ENCODE results near the gene RC3H2.
"Not testable (repeated sequence)": the region's sequence is repeated elsewhere in the genome, so short reads cannot be mapped to it uniquely, and the experiment has no call there.

The RC3H2 gene

GRCh38 chr9:122923947-122924346, 18.8 kb upstream of the RC3H2 start:
- DNase-seq: peak; percentile 59

GRCh38 chr9:122922713-122923112, 17.6 kb upstream of the RC3H2 start:
- DNase-seq: no peak

- DNase-seq: no peak
Measured at GRCh38 chr9:122918310-122918709, 13.2 kb upstream of the RC3H2 start.

- DNase-seq: peak; percentile 81
Measured at GRCh38 chr9:122912964-122913673, 8.0 kb upstream of the RC3H2 start, which contains the start of gene ZBTB6. Gene ZBTB6 (minus strand): TSS chr9:122913323. CDS start chr9:122912072, 1,251 bp downstream.

- DNase-seq: no peak
Measured at GRCh38 chr9:122912671-122912963, 7.5 kb upstream of the RC3H2 start.

GRCh38 chr9:122906122-122906521, 963 bp upstream of the RC3H2 start:
- DNase-seq: not testable (repeated sequence)

GRCh38 chr9:122904466-122904822, 715 bp downstream of the RC3H2 start:
- DNase-seq: peak; percentile 34

GRCh38 chr9:122900791-122901190, 4.4 kb downstream of the RC3H2 start:
- DNase-seq: peak; percentile 28

- DNase-seq: no peak
Measured at GRCh38 chr9:122897969-122898368, 7.2 kb downstream of the RC3H2 start.

GRCh38 chr9:122888480-122888879, 16.7 kb downstream of the RC3H2 start:
- DNase-seq: no peak

GRCh38 chr9:122883125-122883524, 22.0 kb downstream of the RC3H2 start:
- no peak for DNase-seq

- DNase-seq: no peak
Measured at GRCh38 chr9:122879443-122879842, 25.7 kb downstream of the RC3H2 start.

GRCh38 chr9:122875523-122875922, 29.6 kb downstream of the RC3H2 start:
- no peak for DNase-seq

GRCh38 chr9:122867276-122867675, 37.9 kb downstream of the RC3H2 start:
- not testable (repeated sequence) for DNase-seq

GRCh38 chr9:122866079-122866478, 39.1 kb downstream of the RC3H2 start:
- no peak for DNase-seq

GRCh38 chr9:122865300-122865699, 39.9 kb downstream of the RC3H2 start:
- DNase-seq: no peak

GRCh38 chr9:122863407-122863806, 41.8 kb downstream of the RC3H2 start:
- DNase-seq: no peak

GRCh38 chr9:122860319-122861142, 44.6 kb downstream of the RC3H2 start:
- DNase-seq: peak; percentile 26

GRCh38 chr9:122857815-122858214, 47.3 kb downstream of the RC3H2 start:
- no peak for DNase-seq

- not testable (repeated sequence) for DNase-seq
Measured at GRCh38 chr9:122852085-122852786, 52.9 kb downstream of the RC3H2 start.

GRCh38 chr9:122848256-122848943, 56.8 kb downstream of the RC3H2 start:
- DNase-seq: no peak

- DNase-seq: no peak
Measured at GRCh38 chr9:122846371-122846940, 58.7 kb downstream of the RC3H2 start.

- DNase-seq: no peak
Measured at GRCh38 chr9:122845116-122845515, 60.0 kb downstream of the RC3H2 start.
